Measurements from ENCODE around the gene GTF3C2. TPM values are rescaled to one million over a fixed set of nuclear protein-coding genes. Genes with fewer than 3 reads are reported as not detected.

GTF3C2 gene
- total and polyA plus RNA-seq, 9 of the 15 experiments (the other 6 are each of a cell fraction or from before 2014, with no cell fraction given), result 35.5 to 96.8 (median 53.0) TPM

GRCh38 chr2:27353762-27354596 lies 2.6 kb downstream of the GTF3C2 start (continued):
- TF ChIP-seq CTCF (IDR thresholded peaks at IDR 0.05 in 2 of 3, conservative IDR thresholded peaks at IDR 0.05 in 1 of 3; ENCODE audit: insufficient read depth in 2 of 3, low read depth in 1 of 3, low read length in 3 of 3), result no peak
- peak; percentile 90 for TF ChIP-seq DPF2 (IDR thresholded peaks at IDR 0.05)
- peak; percentile 55 for TF ChIP-seq EP400 (IDR thresholded peaks at IDR 0.05)
- 0 out of 2 replicates have a peak, but pooled peaks have one; percentile 25 for TF ChIP-seq ELF1 (tag; IDR thresholded peaks at IDR 0.05)
- TF ChIP-seq HNRNPLL (IDR thresholded peaks at IDR 0.05; ENCODE audit: low read depth, low read length, poor library complexity, severe bottlenecking), result peak; percentile 37
- no peak for TF ChIP-seq NR4A1 (CRISPR knock-in tag; IDR thresholded peaks at IDR 0.05)
- TF ChIP-seq NR4A1 (tag; IDR thresholded peaks at IDR 0.05), result no peak
- no peak for TF ChIP-seq NR2C2 (CRISPR knock-in tag; IDR thresholded peaks at IDR 0.05)
- TF ChIP-seq NR2C2 (tag; IDR thresholded peaks at IDR 0.05), result peak; percentile 77; the same call in 1 of the 2 replicates
- TF ChIP-seq GTF2F1 (IDR thresholded peaks at IDR 0.05; ENCODE audit: low read depth, low read length), result no peak
- peak in 1 of 2 experiments; percentile 30 for TF ChIP-seq E2F6 (IDR thresholded peaks at IDR 0.05; ENCODE audit: borderline replicate concordance in 1 of 2, extremely low read depth in 1 of 2, insufficient read depth in 1 of 2, insufficient read length in 1 of 2, low read depth in 1 of 2, low read length in 1 of 2, poor library complexity in 1 of 2, severe bottlenecking in 1 of 2)
- TF ChIP-seq MYNN (IDR thresholded peaks at IDR 0.05), result peak; percentile 35; the same call in 1 of the 2 replicates
- TF ChIP-seq MYNN (CRISPR knock-in tag; IDR thresholded peaks at IDR 0.05), result no peak
- TF ChIP-seq C11orf30 (IDR thresholded peaks at IDR 0.05; ENCODE audit: low read depth), result peak; percentile 80
- no peak for TF ChIP-seq IRF9 (tag; IDR thresholded peaks at IDR 0.05)
- peak; percentile 65 for TF ChIP-seq ATF7 (IDR thresholded peaks at IDR 0.05)
- 0 out of 2 replicates have a peak, but pooled peaks have one; percentile 50 for TF ChIP-seq HLTF (IDR thresholded peaks at IDR 0.05)
- peak; percentile 42; the same call in 1 of the 2 replicates for TF ChIP-seq ZEB2 (IDR thresholded peaks at IDR 0.05)
- TF ChIP-seq MEIS2 (IDR thresholded peaks at IDR 0.05; ENCODE audit: partially characterized antibody), result peak; percentile 11
- peak; percentile 5; the same call in 1 of the 2 replicates for TF ChIP-seq ZFX (CRISPR knock-in tag; IDR thresholded peaks at IDR 0.05)
- 0 out of 2 replicates have a peak, but pooled peaks have one; percentile 32 for TF ChIP-seq SMARCC2 (IDR thresholded peaks at IDR 0.05; ENCODE audit: low read depth)
- TF ChIP-seq MAFG (tag; conservative IDR thresholded peaks at IDR 0.05), result peak; percentile 70; the same call in 1 of the 2 replicates
- peak; percentile 74 for TF ChIP-seq MAFF (IDR thresholded peaks at IDR 0.05; ENCODE audit: low read length)
